Activated CD4-positive, alpha-beta T cell treated with anti-CD3 and anti-CD28 coated beads, Interleukin-2, amount 50 U/mL, for 4 hours (primary cell): ENCODE data around the gene CDC25C.
"Not testable (repeated sequence)": the region's sequence is repeated elsewhere in the genome, so short reads cannot be mapped to it uniquely, and the experiment has no call there.

Experiments used
- DNase-seq, 2 experiments: peaks; one replicate each; pipeline ENCODE4 v3.0.0-alpha.2; 2020

The CDC25C gene

GRCh38 chr5:138344887-138345622 is 13.5 kb upstream of the CDC25C start:
- no peak for DNase-seq

- no peak for DNase-seq
These were observed 8.4 kb upstream of the CDC25C start for GRCh38 chr5:138340008-138340407.

- DNase-seq = no peak
These were observed 7.9 kb upstream of the CDC25C start for GRCh38 chr5:138339464-138339863.

- DNase-seq = no peak
These were observed 7.5 kb upstream of the CDC25C start for GRCh38 chr5:138339091-138339456.

- no peak for DNase-seq
These were observed 6.9 kb upstream of the CDC25C start for GRCh38 chr5:138338411-138339090.

- DNase-seq = peak; percentile 88 to 89
These were observed 6.2 kb upstream of the CDC25C start, which contains the start of gene FAM53C for GRCh38 chr5:138337685-138338410. Gene FAM53C, plus strand, starts transcription at chr5:138338266. Its CDS starts 3,070 bp downstream, at chr5:138341336.

- peak in 1 of 2 experiments; percentile 67 for DNase-seq
These were observed 5.5 kb upstream of the CDC25C start for GRCh38 chr5:138336952-138337684.

DNA sequence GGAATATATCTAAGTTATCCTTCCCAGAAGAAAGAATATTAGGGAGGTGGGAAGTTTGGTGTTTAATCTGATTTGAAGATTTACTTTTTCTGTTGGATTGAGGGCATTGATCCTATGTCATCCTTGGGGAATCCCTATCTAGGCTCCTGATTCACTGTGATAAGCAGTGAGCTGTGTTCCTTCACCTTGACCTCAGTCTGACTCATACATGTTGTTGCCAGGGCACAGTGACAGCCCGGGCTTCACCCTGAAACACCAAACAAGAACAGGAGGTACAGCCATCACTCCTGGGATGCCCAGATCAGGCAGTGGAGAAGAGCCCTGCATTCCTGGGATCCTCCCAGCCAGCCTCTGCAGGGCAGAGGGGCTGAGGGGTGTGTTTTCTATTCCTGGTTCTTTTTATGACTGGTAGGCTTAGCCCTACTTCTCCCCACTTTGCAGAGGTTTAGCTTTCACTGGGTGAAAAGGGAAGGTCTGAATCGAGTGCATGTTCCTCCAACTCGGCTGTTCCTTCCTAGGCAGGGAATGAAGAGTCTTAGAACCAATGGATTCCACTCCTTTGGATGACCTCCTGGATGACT is 3.4 kb upstream of the CDC25C start:
- DNase-seq = no peak

- no peak for DNase-seq
These were observed 673 bp downstream of the CDC25C start for GRCh38 chr5:138330813-138331448.

- not testable (repeated sequence) for DNase-seq
These were observed 13.4 kb downstream of the CDC25C start for GRCh38 chr5:138318211-138318610.

- DNase-seq = no peak
These were observed 15.2 kb downstream of the CDC25C start for GRCh38 chr5:138316355-138316754.

- no peak for DNase-seq
These were observed 15.8 kb downstream of the CDC25C start for GRCh38 chr5:138315751-138316278.

GRCh38 chr5:138305797-138306196 is 25.8 kb downstream of the CDC25C start:
- no peak for DNase-seq

GRCh38 chr5:138303372-138303771 is 28.2 kb downstream of the CDC25C start:
- no peak for DNase-seq

DNA sequence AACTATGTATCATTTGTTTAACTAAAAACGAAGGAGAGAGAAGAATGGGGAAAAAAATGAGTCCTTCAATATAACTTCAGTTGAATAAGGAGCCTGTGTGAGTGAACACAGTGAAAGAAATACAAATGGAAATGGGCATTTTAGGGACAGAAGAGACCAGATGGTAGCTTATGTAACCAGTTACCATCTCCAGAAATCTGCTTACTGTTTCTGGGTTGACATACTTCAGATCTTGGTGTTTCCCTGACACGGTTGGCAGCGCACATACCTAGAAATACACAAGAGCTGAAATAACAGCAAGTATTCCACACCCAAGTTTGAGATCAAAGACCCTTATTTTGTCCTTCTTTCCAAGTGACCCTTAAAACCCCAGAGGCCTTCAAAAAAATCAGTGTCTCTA is 42.3 kb downstream of the CDC25C start:
- no peak for DNase-seq

DNA sequence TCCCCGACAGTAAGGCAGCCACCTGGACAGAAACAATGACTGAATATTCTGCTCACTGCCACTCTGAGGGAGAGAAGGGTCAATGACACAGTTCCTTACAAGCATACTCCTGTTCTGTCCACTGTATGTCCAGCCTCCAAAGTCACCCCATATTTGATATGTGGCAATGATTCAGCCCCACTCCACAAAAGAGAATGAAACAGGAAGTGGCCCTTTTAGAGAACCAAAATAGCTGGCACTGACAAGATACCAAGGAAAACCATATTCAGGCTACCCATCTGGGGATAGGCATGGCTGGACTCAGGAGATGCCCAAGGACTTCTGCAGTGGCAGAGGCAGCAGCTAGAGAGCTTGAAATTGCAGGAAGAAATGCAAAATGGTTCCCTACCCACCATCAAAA is 44.4 kb downstream of the CDC25C start:
- DNase-seq = no peak

DNA sequence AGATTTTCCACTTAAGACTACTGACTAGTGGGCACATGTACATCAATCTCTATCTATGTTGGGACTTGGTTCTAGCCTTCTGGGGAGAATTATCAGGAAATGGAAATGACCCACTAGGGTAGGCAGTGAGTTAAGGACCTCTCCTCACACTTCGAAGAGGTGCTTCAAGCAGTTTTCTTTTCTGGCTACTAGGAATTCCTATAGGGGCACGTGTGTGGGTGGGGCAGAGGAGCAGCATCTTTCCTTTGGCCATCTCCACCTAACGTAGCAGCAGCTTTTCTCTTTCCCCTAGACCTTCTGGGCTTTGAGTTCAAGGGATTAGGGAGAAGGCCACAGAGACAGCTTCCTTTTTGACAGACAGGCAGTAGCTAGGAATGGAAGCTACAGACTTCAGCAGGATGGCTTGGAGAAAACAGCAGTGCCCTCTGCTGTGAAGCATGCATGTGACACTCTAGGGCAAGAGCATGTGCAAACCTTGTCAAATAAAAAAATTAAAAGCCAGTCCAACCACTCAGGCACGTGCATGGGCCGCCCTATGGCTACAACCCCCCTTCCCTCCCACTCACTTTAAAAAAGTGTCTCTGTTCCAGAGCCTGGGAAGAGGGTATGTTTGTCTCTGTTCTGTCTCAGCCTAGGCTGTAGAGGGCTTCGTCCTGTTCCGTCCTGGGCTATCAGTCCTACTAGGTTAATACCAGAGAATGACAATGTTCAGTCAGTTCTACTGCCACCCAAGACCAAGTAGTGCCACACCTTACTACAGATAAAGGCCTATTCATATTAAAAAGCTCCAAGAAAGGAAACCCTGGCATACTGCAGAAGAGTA is 48.5 kb downstream of the CDC25C start:
- DNase-seq = no peak

DNA sequence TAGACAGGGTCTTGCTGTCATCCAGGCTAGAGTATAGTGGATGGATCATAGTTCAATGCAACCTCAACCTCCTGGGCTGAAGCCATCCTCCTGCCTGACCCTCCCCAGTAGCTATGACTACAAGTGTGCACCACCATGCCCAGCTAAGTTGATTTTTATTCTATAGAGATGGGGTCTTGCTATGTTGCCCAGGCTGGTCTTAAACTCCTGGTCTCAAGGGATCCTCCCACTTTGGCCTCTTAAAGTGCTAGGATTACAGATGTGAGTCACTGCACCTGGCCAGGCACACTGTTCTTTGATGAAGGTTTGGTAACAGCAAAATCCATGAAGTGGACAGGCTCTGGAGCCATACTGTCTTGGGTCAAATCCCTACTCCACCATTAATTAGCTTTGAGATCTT is 50.7 kb downstream of the CDC25C start:
- no peak for DNase-seq

DNA sequence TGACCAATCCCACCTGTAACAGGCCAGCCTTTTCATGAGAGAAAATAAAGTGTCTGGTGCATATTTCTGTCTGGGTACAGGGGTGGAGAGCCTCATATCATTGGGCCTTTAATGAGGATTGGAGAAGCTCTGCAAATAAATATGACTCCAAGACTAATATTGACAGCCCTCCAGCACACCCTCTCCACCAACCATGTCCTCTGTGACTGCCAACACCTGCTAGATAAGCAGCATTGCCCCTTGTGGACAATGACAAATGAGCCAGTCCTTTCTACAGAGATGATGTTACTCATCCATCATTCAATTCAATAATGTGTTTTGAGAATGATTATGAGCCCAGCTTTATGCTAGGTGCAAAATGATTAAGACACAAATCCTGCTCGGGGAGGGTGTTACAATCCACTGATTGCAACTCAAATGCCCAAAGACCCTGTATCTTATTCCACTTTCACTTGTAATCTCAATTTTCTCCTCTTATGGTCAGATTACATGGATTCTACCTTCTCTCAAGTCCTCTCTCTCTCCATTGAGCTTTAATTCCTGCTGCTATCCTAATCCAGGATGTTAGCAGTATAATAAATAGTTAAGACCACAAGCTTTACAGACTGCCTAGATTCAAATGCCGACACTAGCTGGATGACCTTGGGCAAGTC is 55.1 kb downstream of the CDC25C start:
- DNase-seq = no peak

DNA sequence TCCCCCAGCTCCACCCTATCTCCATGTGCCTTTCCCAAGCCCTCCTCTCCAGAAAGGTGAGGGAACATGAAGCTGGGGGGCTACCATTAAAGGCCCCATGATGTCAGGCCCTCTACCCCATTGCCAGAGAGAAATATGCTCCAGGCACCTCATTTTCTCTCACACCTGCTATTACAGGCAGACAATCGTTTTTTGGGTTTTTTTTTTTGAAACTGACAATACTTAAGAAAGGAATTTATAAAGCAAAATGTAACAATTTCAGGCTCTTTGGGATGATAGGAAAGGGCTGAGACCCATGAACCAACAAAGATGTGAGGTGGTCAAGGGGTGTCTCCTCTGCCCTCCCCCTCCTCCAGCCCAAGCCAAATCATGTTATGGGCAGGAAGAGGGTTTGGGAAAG is 55.7 kb downstream of the CDC25C start:
- no peak for DNase-seq
